GM23338 (cell line): ENCODE data around the gene PGR. TPM values are rescaled to one million over a fixed set of nuclear protein-coding genes. Genes with fewer than 3 reads are reported as not detected.

ENCODE experiments used
- ATAC-seq: fragments of 200-7000 bp; cut with Tn5 transposase; 3 replicates; pipeline ENCODE4 v1.9.1; 2020
- DNase-seq: peaks from one replicate; pipeline ENCODE4 v3.0.0-alpha.2; 2015; ENCODE audit warnings: low spot score
- H2AFZ ChIP-seq: fragments of 200-600 bp; sonication (generic); 2 replicates; pipeline ENCODE4 v1.8.0; 2016; ENCODE audit warnings: antibody characterized with exemption, mild to moderate bottlenecking, moderate library complexity
- H3F3A ChIP-seq: fragments of 200-600 bp; sonication (generic); replicated peaks from 2 replicates; pipeline ENCODE4 v1.8.0; 2017; ENCODE audit warnings: antibody characterized with exemption, mixed run types, low read depth
- H3K27ac ChIP-seq: fragments of 200-600 bp; sonication (generic); 2 replicates; pipeline ENCODE4 v1.6.1; 2016; ENCODE audit warnings: low read depth
- H3K27me3 ChIP-seq: fragments of 200-600 bp; sonication (generic); 2 replicates; pipeline ENCODE4 v1.8.0; 2016; ENCODE audit warnings: mild to moderate bottlenecking, mixed run types, moderate library complexity; ENCODE audit not compliant: insufficient read depth
- H3K36me3 ChIP-seq: fragments of 200-600 bp; sonication (generic); 2 replicates; pipeline ENCODE4 v1.8.0; 2016; ENCODE audit warnings: mild to moderate bottlenecking; ENCODE audit not compliant: insufficient read depth
- H3K4me1 ChIP-seq: fragments of 200-600 bp; sonication (generic); 2 replicates; pipeline ENCODE4 v1.8.0; 2016; ENCODE audit warnings: mild to moderate bottlenecking, moderate library complexity; ENCODE audit not compliant: insufficient read depth
- H3K4me2 ChIP-seq: fragments of 200-600 bp; sonication (generic); 2 replicates; pipeline ENCODE4 v1.7.1; 2017; ENCODE audit warnings: mixed run types
- H3K4me3 ChIP-seq: fragments of 200-600 bp; sonication (generic); 2 replicates; pipeline ENCODE4 v1.6.1; 2016; ENCODE audit warnings: mixed run types
- H3K79me2 ChIP-seq: fragments of 200-600 bp; sonication (generic); replicated peaks from 2 replicates; pipeline ENCODE4 v1.8.0; 2017; ENCODE audit warnings: mild to moderate bottlenecking; ENCODE audit not compliant: insufficient read depth
- H3K9me2 ChIP-seq: fragments of 200-600 bp; sonication (generic); 2 replicates; pipeline ENCODE4 v1.8.0; 2017; ENCODE audit not compliant: insufficient read depth
- H4K20me1 ChIP-seq: fragments of 200-600 bp; sonication (generic); replicated peaks from 2 replicates; pipeline ENCODE4 v1.8.0; 2017; ENCODE audit warnings: mild to moderate bottlenecking; ENCODE audit not compliant: insufficient read depth
- H3K27ac Mint-ChIP-seq: 2 replicates; pipeline ENCODE4 v1.8.0; 2020; ENCODE audit warnings: inconsistent platforms, mild to moderate bottlenecking, moderate library complexity, mixed read lengths
- H3K27me3 Mint-ChIP-seq: 3 replicates; pipeline ENCODE4 v1.8.0; 2022; ENCODE audit warnings: low read depth, mild to moderate bottlenecking, moderate library complexity, mixed read lengths, inconsistent platforms; ENCODE audit not compliant: insufficient read depth, poor library complexity
- H3K36me3 Mint-ChIP-seq: 3 replicates; pipeline ENCODE4 v1.8.0; 2021; ENCODE audit warnings: low read depth, mild to moderate bottlenecking, inconsistent platforms, moderate library complexity, mixed read lengths
- H3K4me1 Mint-ChIP-seq: 3 replicates; pipeline ENCODE4 v1.8.0; 2020; ENCODE audit warnings: mild to moderate bottlenecking, inconsistent platforms, mixed read lengths
- H3K4me3 Mint-ChIP-seq: 3 replicates; pipeline ENCODE4 v1.8.0; 2021; ENCODE audit warnings: moderate library complexity, mild to moderate bottlenecking, inconsistent platforms, mixed read lengths
- H3K9me3 Mint-ChIP-seq: 3 replicates; pipeline ENCODE4 v1.8.0; 2020; ENCODE audit warnings: moderate library complexity, mild to moderate bottlenecking, inconsistent platforms, mixed read lengths
- CREB1 ChIP-seq: fragments of 250-450 bp; sonication (Bioruptor Pico); IDR thresholded peaks from 2 replicates; pipeline ENCODE4 v1.5.0; 2020; ENCODE audit warnings: low read depth, mild to moderate bottlenecking, moderate library complexity
- EZH2 ChIP-seq: fragments of 200-600 bp; sonication (generic); IDR thresholded peaks from one replicate; pipeline ENCODE4 v1.8.0; 2017; ENCODE audit warnings: antibody characterized with exemption, mild to moderate bottlenecking, low read depth; ENCODE audit not compliant: unreplicated experiment
- EZH2phosphoT487 ChIP-seq: fragments of 200-600 bp; sonication (generic); IDR thresholded peaks from one replicate; pipeline ENCODE4 v1.8.1; 2018; ENCODE audit warnings: antibody characterized with exemption; ENCODE audit not compliant: unreplicated experiment
- JUNB ChIP-seq: IDR thresholded peaks from one replicate; pipeline ENCODE4 v1.6.1; 2016; ENCODE audit warnings: antibody characterized with exemption; ENCODE audit not compliant: unreplicated experiment
- NANOG ChIP-seq: IDR thresholded peaks from 2 replicates; pipeline ENCODE4 v1.6.1; 2016; ENCODE audit warnings: antibody characterized with exemption, borderline replicate concordance
- POLR2AphosphoS5 ChIP-seq: IDR thresholded peaks from 2 replicates; pipeline ENCODE4 v1.6.1; 2016; ENCODE audit warnings: antibody characterized with exemption, low read depth
- STAT1 ChIP-seq: IDR thresholded peaks from one replicate; pipeline ENCODE4 v1.6.1; 2016; ENCODE audit warnings: antibody characterized with exemption; ENCODE audit not compliant: unreplicated experiment
- ZNF114 ChIP-seq: fragments of 250-450 bp; sonication (Bioruptor Pico); IDR thresholded peaks from 2 replicates; pipeline ENCODE4 v1.5.0; 2020; ENCODE audit warnings: mild to moderate bottlenecking, moderate library complexity
- ZNF331 ChIP-seq: fragments of 250-450 bp; sonication (Bioruptor Pico); IDR thresholded peaks from 2 replicates; pipeline ENCODE4 v1.5.0; 2020; ENCODE audit warnings: low read depth, mild to moderate bottlenecking, moderate library complexity
- polyA plus RNA-seq: library from polyadenylated mRNA; unstranded; fragments of >200 nt; fragmentation: Nextera tagmentation; extraction: Ambion mirVana; gene quantifications from 2 replicates; pipeline ENCODE4 v1.2.1, GENCODE V29; 2016
- total RNA-seq: library from RNA; depleted of rRNA; stranded (reverse); fragments of >200 nt; shearing (Covaris generic); gene quantifications from 2 replicates; pipeline ENCODE4 v1.2.3, GENCODE V29; 2014
- TF ChIP-seq, protein P1 (sequence below): IDR thresholded peaks from one replicate; pipeline ENCODE4 v1.6.1; 2018; ENCODE audit warnings: antibody characterized with exemption; ENCODE audit not compliant: unreplicated experiment
- TF ChIP-seq, protein P2 (sequence below): fragments of 250-450 bp; sonication (Bioruptor Pico); IDR thresholded peaks from 2 replicates; pipeline ENCODE4 v1.5.0; 2020; ENCODE audit warnings: mild to moderate bottlenecking, moderate library complexity
- TF ChIP-seq, protein P3 (sequence below): IDR thresholded peaks from 2 replicates; pipeline ENCODE4 v1.6.1; 2016; ENCODE audit warnings: antibody characterized with exemption
- TF ChIP-seq, protein P4 (sequence below), 2 experiments: fragments of 200-600 bp in 1 of 2; sonication (generic) in 1 of 2; conservative IDR thresholded peaks; 2 replicates each; pipeline versions ENCODE4 v1.5.1 to v1.6.1; 2016 to 2017; ENCODE audit warnings: antibody characterized with exemption in 2 of 2, low read depth in 2 of 2, mild to moderate bottlenecking in 2 of 2, moderate library complexity in 1 of 2

Gene PGR
- total and polyA plus RNA-seq, 2 experiments from 2014 or later = 0.07 to 0.11 TPM

DNA sequence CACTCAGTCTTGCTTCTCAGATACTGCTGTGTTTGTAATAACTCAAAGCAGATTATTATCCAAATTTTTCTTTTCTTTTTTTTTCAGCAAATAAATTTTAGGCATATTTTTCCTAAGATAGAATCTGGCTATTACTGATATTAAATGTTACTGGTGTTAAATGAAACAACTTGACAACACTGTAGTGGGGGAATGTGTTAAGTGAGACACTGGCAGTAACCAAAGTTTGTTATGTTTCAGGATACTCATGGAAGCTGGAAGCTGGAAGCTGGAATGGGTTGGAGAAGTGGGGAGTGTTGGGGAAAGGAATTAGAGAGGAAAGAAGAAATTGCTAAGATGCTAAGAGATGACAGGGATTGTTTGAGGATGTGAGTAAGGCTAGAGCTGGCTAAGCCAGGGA lies 24.9 kb downstream of the PGR start:
- Histone ChIP-seq H3K27me3 (no peaks in the 10 kb centered on the region), H3K4me2 (no peak overlapping the region), H3K36me3 (no peaks in the 10 kb centered on the region), H3K4me3 (no peak overlapping the region), H3K9me2 (no peaks in the 10 kb centered on the region), H3F3A (no peaks in the 10 kb centered on the region), H3K79me2 (no peaks in the 10 kb centered on the region), H3K27ac (no peak overlapping the region), H4K20me1 (no peaks in the 10 kb centered on the region), H2AFZ (no peak overlapping the region), H3K4me1 (no peaks in the 10 kb centered on the region)
- Mint-ChIP-seq H3K27me3 (peaks cover 2% of the 10 kb centered on the region), H3K4me1 (peaks cover 3% of the 10 kb centered on the region; the same call in 1 of the 3 replicates), H3K27ac (no peak overlapping the region), H3K4me3 (no peak overlapping the region), H3K36me3 (no peaks in the 10 kb centered on the region), H3K9me3 (peaks cover 6% of the 10 kb centered on the region; the same call in 2 of the 3 replicates)
- no peak for DNase-seq
- ATAC-seq = no peak
- TF ChIP-seq ZNF331 (CRISPR knock-in tag) (no peak), JUNB (no peak), STAT1 (no peak), ZNF114 (no peak), CREB1 (CRISPR knock-in tag) (no peak), NANOG (no peak), EZH2 (no peak), POLR2AphosphoS5 (no peak), EZH2phosphoT487 (no peak)
- TF ChIP-seq, protein P1, sequence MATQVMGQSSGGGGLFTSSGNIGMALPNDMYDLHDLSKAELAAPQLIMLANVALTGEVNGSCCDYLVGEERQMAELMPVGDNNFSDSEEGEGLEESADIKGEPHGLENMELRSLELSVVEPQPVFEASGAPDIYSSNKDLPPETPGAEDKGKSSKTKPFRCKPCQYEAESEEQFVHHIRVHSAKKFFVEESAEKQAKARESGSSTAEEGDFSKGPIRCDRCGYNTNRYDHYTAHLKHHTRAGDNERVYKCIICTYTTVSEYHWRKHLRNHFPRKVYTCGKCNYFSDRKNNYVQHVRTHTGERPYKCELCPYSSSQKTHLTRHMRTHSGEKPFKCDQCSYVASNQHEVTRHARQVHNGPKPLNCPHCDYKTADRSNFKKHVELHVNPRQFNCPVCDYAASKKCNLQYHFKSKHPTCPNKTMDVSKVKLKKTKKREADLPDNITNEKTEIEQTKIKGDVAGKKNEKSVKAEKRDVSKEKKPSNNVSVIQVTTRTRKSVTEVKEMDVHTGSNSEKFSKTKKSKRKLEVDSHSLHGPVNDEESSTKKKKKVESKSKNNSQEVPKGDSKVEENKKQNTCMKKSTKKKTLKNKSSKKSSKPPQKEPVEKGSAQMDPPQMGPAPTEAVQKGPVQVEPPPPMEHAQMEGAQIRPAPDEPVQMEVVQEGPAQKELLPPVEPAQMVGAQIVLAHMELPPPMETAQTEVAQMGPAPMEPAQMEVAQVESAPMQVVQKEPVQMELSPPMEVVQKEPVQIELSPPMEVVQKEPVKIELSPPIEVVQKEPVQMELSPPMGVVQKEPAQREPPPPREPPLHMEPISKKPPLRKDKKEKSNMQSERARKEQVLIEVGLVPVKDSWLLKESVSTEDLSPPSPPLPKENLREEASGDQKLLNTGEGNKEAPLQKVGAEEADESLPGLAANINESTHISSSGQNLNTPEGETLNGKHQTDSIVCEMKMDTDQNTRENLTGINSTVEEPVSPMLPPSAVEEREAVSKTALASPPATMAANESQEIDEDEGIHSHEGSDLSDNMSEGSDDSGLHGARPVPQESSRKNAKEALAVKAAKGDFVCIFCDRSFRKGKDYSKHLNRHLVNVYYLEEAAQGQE = no peak
- TF ChIP-seq, protein P2, sequence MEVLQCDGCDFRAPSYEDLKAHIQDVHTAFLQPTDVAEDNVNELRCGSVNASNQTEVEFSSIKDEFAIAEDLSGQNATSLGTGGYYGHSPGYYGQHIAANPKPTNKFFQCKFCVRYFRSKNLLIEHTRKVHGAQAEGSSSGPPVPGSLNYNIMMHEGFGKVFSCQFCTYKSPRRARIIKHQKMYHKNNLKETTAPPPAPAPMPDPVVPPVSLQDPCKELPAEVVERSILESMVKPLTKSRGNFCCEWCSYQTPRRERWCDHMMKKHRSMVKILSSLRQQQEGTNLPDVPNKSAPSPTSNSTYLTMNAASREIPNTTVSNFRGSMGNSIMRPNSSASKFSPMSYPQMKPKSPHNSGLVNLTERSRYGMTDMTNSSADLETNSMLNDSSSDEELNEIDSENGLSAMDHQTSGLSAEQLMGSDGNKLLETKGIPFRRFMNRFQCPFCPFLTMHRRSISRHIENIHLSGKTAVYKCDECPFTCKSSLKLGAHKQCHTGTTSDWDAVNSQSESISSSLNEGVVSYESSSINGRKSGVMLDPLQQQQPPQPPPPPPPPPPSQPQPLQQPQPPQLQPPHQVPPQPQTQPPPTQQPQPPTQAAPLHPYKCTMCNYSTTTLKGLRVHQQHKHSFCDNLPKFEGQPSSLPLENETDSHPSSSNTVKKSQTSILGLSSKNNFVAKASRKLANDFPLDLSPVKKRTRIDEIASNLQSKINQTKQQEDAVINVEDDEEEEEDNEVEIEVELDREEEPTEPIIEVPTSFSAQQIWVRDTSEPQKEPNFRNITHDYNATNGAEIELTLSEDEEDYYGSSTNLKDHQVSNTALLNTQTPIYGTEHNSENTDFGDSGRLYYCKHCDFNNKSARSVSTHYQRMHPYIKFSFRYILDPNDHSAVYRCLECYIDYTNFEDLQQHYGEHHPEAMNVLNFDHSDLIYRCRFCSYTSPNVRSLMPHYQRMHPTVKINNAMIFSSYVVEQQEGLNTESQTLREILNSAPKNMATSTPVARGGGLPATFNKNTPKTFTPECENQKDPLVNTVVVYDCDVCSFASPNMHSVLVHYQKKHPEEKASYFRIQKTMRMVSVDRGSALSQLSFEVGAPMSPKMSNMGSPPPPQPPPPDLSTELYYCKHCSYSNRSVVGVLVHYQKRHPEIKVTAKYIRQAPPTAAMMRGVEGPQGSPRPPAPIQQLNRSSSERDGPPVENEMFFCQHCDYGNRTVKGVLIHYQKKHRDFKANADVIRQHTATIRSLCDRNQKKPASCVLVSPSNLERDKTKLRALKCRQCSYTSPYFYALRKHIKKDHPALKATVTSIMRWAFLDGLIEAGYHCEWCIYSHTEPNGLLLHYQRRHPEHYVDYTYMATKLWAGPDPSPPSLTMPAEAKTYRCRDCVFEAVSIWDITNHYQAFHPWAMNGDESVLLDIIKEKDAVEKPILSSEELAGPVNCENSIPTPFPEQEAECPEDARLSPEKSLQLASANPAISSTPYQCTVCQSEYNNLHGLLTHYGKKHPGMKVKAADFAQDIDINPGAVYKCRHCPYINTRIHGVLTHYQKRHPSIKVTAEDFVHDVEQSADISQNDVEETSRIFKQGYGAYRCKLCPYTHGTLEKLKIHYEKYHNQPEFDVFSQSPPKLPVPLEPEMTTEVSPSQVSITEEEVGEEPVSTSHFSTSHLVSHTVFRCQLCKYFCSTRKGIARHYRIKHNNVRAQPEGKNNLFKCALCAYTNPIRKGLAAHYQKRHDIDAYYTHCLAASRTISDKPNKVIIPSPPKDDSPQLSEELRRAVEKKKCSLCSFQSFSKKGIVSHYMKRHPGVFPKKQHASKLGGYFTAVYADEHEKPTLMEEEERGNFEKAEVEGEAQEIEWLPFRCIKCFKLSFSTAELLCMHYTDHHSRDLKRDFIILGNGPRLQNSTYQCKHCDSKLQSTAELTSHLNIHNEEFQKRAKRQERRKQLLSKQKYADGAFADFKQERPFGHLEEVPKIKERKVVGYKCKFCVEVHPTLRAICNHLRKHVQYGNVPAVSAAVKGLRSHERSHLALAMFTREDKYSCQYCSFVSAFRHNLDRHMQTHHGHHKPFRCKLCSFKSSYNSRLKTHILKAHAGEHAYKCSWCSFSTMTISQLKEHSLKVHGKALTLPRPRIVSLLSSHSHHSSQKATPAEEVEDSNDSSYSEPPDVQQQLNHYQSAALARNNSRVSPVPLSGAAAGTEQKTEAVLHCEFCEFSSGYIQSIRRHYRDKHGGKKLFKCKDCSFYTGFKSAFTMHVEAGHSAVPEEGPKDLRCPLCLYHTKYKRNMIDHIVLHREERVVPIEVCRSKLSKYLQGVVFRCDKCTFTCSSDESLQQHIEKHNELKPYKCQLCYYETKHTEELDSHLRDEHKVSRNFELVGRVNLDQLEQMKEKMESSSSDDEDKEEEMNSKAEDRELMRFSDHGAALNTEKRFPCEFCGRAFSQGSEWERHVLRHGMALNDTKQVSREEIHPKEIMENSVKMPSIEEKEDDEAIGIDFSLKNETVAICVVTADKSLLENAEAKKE (CRISPR knock-in tag) = no peak
- TF ChIP-seq, protein P3, sequence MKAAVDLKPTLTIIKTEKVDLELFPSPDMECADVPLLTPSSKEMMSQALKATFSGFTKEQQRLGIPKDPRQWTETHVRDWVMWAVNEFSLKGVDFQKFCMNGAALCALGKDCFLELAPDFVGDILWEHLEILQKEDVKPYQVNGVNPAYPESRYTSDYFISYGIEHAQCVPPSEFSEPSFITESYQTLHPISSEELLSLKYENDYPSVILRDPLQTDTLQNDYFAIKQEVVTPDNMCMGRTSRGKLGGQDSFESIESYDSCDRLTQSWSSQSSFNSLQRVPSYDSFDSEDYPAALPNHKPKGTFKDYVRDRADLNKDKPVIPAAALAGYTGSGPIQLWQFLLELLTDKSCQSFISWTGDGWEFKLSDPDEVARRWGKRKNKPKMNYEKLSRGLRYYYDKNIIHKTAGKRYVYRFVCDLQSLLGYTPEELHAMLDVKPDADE = no peak
- TF ChIP-seq, protein P4, sequence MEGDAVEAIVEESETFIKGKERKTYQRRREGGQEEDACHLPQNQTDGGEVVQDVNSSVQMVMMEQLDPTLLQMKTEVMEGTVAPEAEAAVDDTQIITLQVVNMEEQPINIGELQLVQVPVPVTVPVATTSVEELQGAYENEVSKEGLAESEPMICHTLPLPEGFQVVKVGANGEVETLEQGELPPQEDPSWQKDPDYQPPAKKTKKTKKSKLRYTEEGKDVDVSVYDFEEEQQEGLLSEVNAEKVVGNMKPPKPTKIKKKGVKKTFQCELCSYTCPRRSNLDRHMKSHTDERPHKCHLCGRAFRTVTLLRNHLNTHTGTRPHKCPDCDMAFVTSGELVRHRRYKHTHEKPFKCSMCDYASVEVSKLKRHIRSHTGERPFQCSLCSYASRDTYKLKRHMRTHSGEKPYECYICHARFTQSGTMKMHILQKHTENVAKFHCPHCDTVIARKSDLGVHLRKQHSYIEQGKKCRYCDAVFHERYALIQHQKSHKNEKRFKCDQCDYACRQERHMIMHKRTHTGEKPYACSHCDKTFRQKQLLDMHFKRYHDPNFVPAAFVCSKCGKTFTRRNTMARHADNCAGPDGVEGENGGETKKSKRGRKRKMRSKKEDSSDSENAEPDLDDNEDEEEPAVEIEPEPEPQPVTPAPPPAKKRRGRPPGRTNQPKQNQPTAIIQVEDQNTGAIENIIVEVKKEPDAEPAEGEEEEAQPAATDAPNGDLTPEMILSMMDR (conservative IDR thresholded peaks at IDR 0.05; ENCODE audit: low read depth in 2 of 2) = no peak
